ENCODE data around the gene CAMTA1.

DNA sequence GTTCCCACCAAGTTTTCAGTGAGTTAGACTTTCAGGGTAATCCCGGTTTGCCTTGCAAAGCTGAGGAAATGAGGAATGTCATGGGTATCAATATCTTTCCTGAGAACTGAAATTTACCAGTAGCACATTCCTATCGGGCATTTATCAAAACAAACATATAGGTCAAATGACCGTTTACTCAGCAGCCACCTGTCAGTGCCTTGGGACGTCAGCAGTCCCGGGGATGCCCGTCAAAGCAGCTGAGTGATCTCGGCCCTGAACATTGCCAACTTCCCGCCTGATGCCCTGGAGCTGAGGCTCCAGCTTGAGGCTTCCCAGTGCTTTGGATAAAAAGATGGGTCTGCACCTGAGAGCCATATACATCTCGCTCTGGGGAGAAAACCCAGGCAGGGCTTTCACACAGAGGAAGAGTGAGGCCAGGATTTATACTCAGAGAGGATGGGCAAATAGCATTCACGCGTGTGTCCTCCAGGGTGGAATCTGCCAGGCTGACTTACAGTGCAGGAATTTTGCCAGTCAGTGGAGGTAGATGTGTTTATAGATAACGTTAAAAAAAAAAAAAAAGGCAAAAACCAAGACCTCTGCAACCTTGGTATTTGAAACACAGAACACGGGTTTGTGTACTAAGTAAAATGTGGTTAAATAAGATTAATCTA, 550.1 kb downstream of the CAMTA1 start:
- TF ChIP-seq, protein P1, sequence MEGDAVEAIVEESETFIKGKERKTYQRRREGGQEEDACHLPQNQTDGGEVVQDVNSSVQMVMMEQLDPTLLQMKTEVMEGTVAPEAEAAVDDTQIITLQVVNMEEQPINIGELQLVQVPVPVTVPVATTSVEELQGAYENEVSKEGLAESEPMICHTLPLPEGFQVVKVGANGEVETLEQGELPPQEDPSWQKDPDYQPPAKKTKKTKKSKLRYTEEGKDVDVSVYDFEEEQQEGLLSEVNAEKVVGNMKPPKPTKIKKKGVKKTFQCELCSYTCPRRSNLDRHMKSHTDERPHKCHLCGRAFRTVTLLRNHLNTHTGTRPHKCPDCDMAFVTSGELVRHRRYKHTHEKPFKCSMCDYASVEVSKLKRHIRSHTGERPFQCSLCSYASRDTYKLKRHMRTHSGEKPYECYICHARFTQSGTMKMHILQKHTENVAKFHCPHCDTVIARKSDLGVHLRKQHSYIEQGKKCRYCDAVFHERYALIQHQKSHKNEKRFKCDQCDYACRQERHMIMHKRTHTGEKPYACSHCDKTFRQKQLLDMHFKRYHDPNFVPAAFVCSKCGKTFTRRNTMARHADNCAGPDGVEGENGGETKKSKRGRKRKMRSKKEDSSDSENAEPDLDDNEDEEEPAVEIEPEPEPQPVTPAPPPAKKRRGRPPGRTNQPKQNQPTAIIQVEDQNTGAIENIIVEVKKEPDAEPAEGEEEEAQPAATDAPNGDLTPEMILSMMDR (conservative IDR thresholded peaks at IDR 0.05; ENCODE audit: low read depth, low read length) = no peak
- no peak for TF ChIP-seq EZH2 (IDR thresholded peaks at IDR 0.05; ENCODE audit: borderline replicate concordance, low read depth, low read length, poor library complexity, severe bottlenecking)

Measured in A673 (cell line).